HepG2 (cell line): ENCODE data around the gene MYO15A. TPM values are rescaled to one million over a fixed set of nuclear protein-coding genes. Genes with fewer than 3 reads are reported as not detected.

Source experiments
- ATAC-seq: fragments of 200-7000 bp; cut with Tn5 transposase; 3 replicates; pipeline ENCODE4 v1.9.1; 2020; ENCODE audit warnings: mild to moderate bottlenecking, moderate library complexity
- BruUV-seq: library from RNA; stranded (reverse); fragments of 400-500 nt; replicated peaks from 2 replicates; lab custom pipeline; 2021; lab: Mats Ljungman, UMichigan
- CTCF ChIA-PET: fragments of 300-600 bp; formaldehyde crosslinking; extraction: SDS; loops from one replicate; lab custom pipeline; 2021; ENCODE audit warnings: low total read pairs, inconsistent platforms, low intra/inter-chr PET ratio; lab: Yijun Ruan, JAX
- POLR2A ChIA-PET: fragments of 350-600 bp; sonication (Branson Sonifier 250); formaldehyde crosslinking; loops from one replicate; lab custom pipeline; 2020; ENCODE audit warnings: antibody characterized with exemption, inconsistent platforms; lab: Yijun Ruan, JAX
- DNase-seq: peaks from one replicate; pipeline ENCODE4 v3.0.0-alpha.2; 2015; ENCODE audit warnings: low spot score
- FAIRE-seq: peaks from 3 replicates; lab custom pipeline; 2011; peaks lifted over from hg19 to GRCh38; lab: Jason Lieb, UNC
- H2AFZ ChIP-seq: one replicate; pipeline ENCODE4 v1.6.1; 2011; ENCODE audit warnings: low read length, inconsistent platforms
- H3K27ac ChIP-seq: fragments of 300-600 bp; 3 replicates; pipeline ENCODE4 v1.8.0; 2011; ENCODE audit warnings: mixed run types, mild to moderate bottlenecking, mixed read lengths, low read length, inconsistent platforms; ENCODE audit not compliant: insufficient read depth; ENCODE audit errors: extremely low read length
- H3K27me3 ChIP-seq, 2 experiments: fragments of 200-600 bp in 1 of 2; 2 replicates in 1 of 2; 3 replicates in 1 of 2; pipeline versions ENCODE4 v1.6.0 to v1.8.0; 2011; ENCODE audit warnings: low read length in 2 of 2, mild to moderate bottlenecking in 2 of 2, moderate library complexity in 2 of 2, inconsistent platforms in 1 of 2; ENCODE audit not compliant: insufficient read depth in 2 of 2, control insufficient read depth in 1 of 2
- H3K36me3 ChIP-seq, 2 experiments: fragments of 200-600 bp in 1 of 2; replicated peaks in 1 of 2; 2 replicates in 1 of 2; 3 replicates in 1 of 2; pipeline versions ENCODE4 v1.5.1 to v1.8.0; 2011; ENCODE audit warnings: low read length in 2 of 2, inconsistent platforms in 1 of 2; ENCODE audit not compliant: insufficient read depth in 2 of 2, control insufficient read depth in 1 of 2
- H3K4me1 ChIP-seq: 2 replicates; pipeline ENCODE4 v1.5.1; 2012; ENCODE audit warnings: low read length, inconsistent platforms; ENCODE audit not compliant: insufficient read depth
- H3K4me2 ChIP-seq: 2 replicates; pipeline ENCODE4 v1.6.0; 2011; ENCODE audit warnings: low read depth, low read length, inconsistent platforms
- H3K4me3 ChIP-seq, 3 experiments: fragments of 200-600 bp in 1 of 3; sonication (generic), shearing (Covaris generic) in 1 of 3; replicated peaks in 1 of 3; 2 replicates each; pipeline ENCODE4 v1.5.1; 2011 to 2016; ENCODE audit warnings: low read length in 3 of 3, inconsistent platforms in 2 of 3, low read depth in 2 of 3, mild to moderate bottlenecking in 2 of 3, control low read depth in 1 of 3, mixed read lengths in 1 of 3; ENCODE audit not compliant: insufficient read depth in 1 of 3
- H3K79me2 ChIP-seq: one replicate; pipeline ENCODE4 v1.6.1; 2011; ENCODE audit warnings: low read length, inconsistent platforms; ENCODE audit not compliant: insufficient read depth
- H3K9ac ChIP-seq: 2 replicates; pipeline ENCODE4 v1.6.0; 2011; ENCODE audit warnings: mild to moderate bottlenecking, low read depth, low read length, inconsistent platforms; ENCODE audit not compliant: insufficient read depth
- H3K9me3 ChIP-seq: 2 replicates; pipeline ENCODE4 v1.5.1; 2012; ENCODE audit warnings: mild to moderate bottlenecking, low read length
- H4K20me1 ChIP-seq: 2 replicates; pipeline ENCODE4 v1.6.0; 2011; ENCODE audit warnings: inconsistent platforms, mild to moderate bottlenecking, low read length, moderate library complexity; ENCODE audit not compliant: insufficient read depth
- CTCF ChIP-seq: sonication (generic); formaldehyde crosslinking; IDR thresholded peaks from 2 replicates; pipeline ENCODE4 v1.5.0; 2020; ENCODE audit warnings: mild to moderate bottlenecking, missing genetic modification reagents, moderate library complexity
- HOXA5 ChIP-seq: sonication (generic); formaldehyde crosslinking; IDR thresholded peaks from 2 replicates; pipeline ENCODE4 v1.4.0; 2020; ENCODE audit warnings: missing genetic modification reagents
- NR2F6 ChIP-seq, 2 experiments: IDR thresholded peaks; 2 replicates each; pipeline ENCODE4 v1.6.1; 2016; ENCODE audit warnings: antibody characterized with exemption in 1 of 2, mild to moderate bottlenecking in 1 of 2
- SMC3 ChIP-seq: IDR thresholded peaks from 2 replicates; pipeline ENCODE4 v1.6.1; 2011; ENCODE audit warnings: low read length, improper control_type of control experiment
- STAG1 ChIP-seq: sonication (generic); formaldehyde crosslinking; IDR thresholded peaks from 2 replicates; pipeline ENCODE4 v1.4.0; 2020; ENCODE audit warnings: missing genetic modification reagents
- ZKSCAN8 ChIP-seq: IDR thresholded peaks from 2 replicates; pipeline ENCODE4 v1.6.1; 2016; ENCODE audit warnings: borderline replicate concordance, missing genetic modification reagents, missing compliant biosample characterization
- ZNF646 ChIP-seq: sonication (generic); formaldehyde crosslinking; IDR thresholded peaks from 2 replicates; pipeline ENCODE4 v1.9.0; 2021; ENCODE audit warnings: mild to moderate bottlenecking, missing genetic modification reagents
- WGBS: methylation state at CpG from one replicate; pipeline ENCODE4 v1.1.6; 2017; ENCODE audit warnings: low lambda C conversion rate; 5-methylcytosine and 5-hydroxymethylcytosine counted together
- in situ Hi-C: cut with HindIII; loops from 2 replicates; pipeline ENCODE4 v1.10.0; 2017; ENCODE audit warnings: low pct_unique_long_range_greater_than_20kb; ENCODE audit not compliant: extremely low pct_ligation_motif_present
- intact Hi-C: fragments of 100-400 bp; cut with micrococcal nuclease; formaldehyde crosslinking; loops from one replicate; pipeline ENCODE4 v1.10.0; 2022; ENCODE audit not compliant: unreplicated experiment
- polyA plus RNA-seq, 8 experiments: library from polyadenylated mRNA; depleted of rRNA in 3 of 8; stranded (reverse) in 7 of 8; unstranded in 1 of 8; fragments of >200 nt; fragmentation: Illumina TruSeq in 4 of 8; extraction: Trizol in 4 of 8; gene quantifications; 2 replicates each; pipeline versions ENCODE4 v1.2.1 to v1.2.3, GENCODE V29; 2011 to 2016; ENCODE audit warnings: low read depth in 4 of 8, missing spikeins in 1 of 8, mixed read lengths in 1 of 8; ENCODE audit not compliant: insufficient read depth in 1 of 8
- total RNA-seq, 5 experiments: library from RNA; depleted of rRNA; stranded (reverse); fragments of >200 nt; fragmentation: Illumina TruSeq; extraction: Trizol; gene quantifications; 2 replicates each; pipeline ENCODE4 v1.2.3, GENCODE V29; 2016; ENCODE audit warnings: low read depth in 1 of 5

Gene MYO15A
- total and polyA plus RNA-seq, 2 of the 13 experiments (the other 11 are each of a cell fraction or from before 2014, with no cell fraction given) = 0.07 to 0.20 TPM

- no peak for FAIRE-seq
- no peak overlapping the region for H2AFZ ChIP-seq
- WGBS = 20% methylated on average over 1 of the region's 5 CpGs
- H3K36me3 ChIP-seq = no peaks in the 10 kb centered on the region
- H3K9ac ChIP-seq = no peak overlapping the region
- H3K27ac ChIP-seq = no peak overlapping the region
- H3K4me2 ChIP-seq = no peak overlapping the region
- H3K9me3 ChIP-seq = peaks cover 9% of the 10 kb centered on the region
- H4K20me1 ChIP-seq = no peaks in the 10 kb centered on the region
- TF ChIP-seq ZNF646 (CRISPR knock-in tag) = peak; percentile 76
- no peak for TF ChIP-seq ZKSCAN8 (CRISPR knock-in tag)
- no peak for TF ChIP-seq NR2F6 (IDR thresholded peaks at IDR 0.05)
- TF ChIP-seq NR2F6 (CRISPR knock-in tag; IDR thresholded peaks at IDR 0.05) = no peak
- peak; percentile 8; the same call in 1 of the 2 replicates for TF ChIP-seq SMC3
- peak; percentile 63 for TF ChIP-seq CTCF (CRISPR knock-in tag)
- TF ChIP-seq STAG1 (CRISPR knock-in tag) = peak; percentile 47
- no peak for TF ChIP-seq HOXA5
- in situ Hi-C loops = no loop called here
- ChIA-PET CTCF (no interaction called here), POLR2A (no interaction called here)
- DNase-seq = no peak
- H3K4me1 ChIP-seq = peaks cover 24% of the 10 kb centered on the region
- H3K27me3 ChIP-seq = peaks cover 0 to 3% of the 10 kb centered on the region in 2 experiments; a peak in 1 of 5 replicates
- ATAC-seq = peak; percentile 42; the same call in 2 of the 3 replicates
- H3K4me3 ChIP-seq = no peak overlapping the region
- no peaks in the 10 kb centered on the region for H3K79me2 ChIP-seq
- intact Hi-C loops = no loop called here
- BruUV-seq = no TSS peak
These were observed 58.3 kb downstream of the MYO15A start for GRCh38 chr17:18166894-18167293.
